Ishikawa (cell line): ENCODE results near the gene SPOCK1.

ENCODE experiments used
- CEBPB ChIP-seq: IDR thresholded peaks from 2 replicates; pipeline ENCODE4 v1.6.1; 2012
- CREB1 ChIP-seq: IDR thresholded peaks from 2 replicates; pipeline ENCODE4 v1.6.1; 2012; ENCODE audit warnings: low read depth
- EGR1 ChIP-seq: IDR thresholded peaks from 2 replicates; pipeline ENCODE4 v1.6.1; 2012
- EP300 ChIP-seq: IDR thresholded peaks from 2 replicates; pipeline ENCODE4 v1.6.1; 2012; ENCODE audit warnings: borderline replicate concordance
- FOXM1 ChIP-seq: IDR thresholded peaks from 2 replicates; pipeline ENCODE4 v1.6.1; 2012; ENCODE audit warnings: low read depth, borderline replicate concordance
- MAX ChIP-seq: IDR thresholded peaks from 2 replicates; pipeline ENCODE4 v1.6.1; 2012
- NFIC ChIP-seq: IDR thresholded peaks from 2 replicates; pipeline ENCODE4 v1.6.1; 2012
- RAD21 ChIP-seq: IDR thresholded peaks from 2 replicates; pipeline ENCODE4 v1.6.1; 2012; ENCODE audit warnings: low read depth
- REST ChIP-seq: IDR thresholded peaks from 2 replicates; pipeline ENCODE4 v1.6.1; 2012; ENCODE audit warnings: low read depth, mild to moderate bottlenecking
- TAF1 ChIP-seq: IDR thresholded peaks from 2 replicates; pipeline ENCODE4 v1.6.1; 2012; ENCODE audit warnings: low read depth, mild to moderate bottlenecking
- TCF12 ChIP-seq: IDR thresholded peaks from 2 replicates; pipeline ENCODE4 v1.6.1; 2012; ENCODE audit warnings: low read depth
- TEAD4 ChIP-seq: IDR thresholded peaks from 2 replicates; pipeline ENCODE4 v1.6.1; 2012
- USF1 ChIP-seq: IDR thresholded peaks from 2 replicates; pipeline ENCODE4 v1.6.1; 2012
- YY1 ChIP-seq: IDR thresholded peaks from 2 replicates; pipeline ENCODE4 v1.6.1; 2012; ENCODE audit warnings: low read depth
- ZBTB7A ChIP-seq: IDR thresholded peaks from 2 replicates; pipeline ENCODE4 v1.6.1; 2012; ENCODE audit warnings: low read depth

SPOCK1 gene

GRCh38 chr5:137115152-137115551 lies 384.0 kb downstream of the SPOCK1 start:
- TF ChIP-seq RAD21 (no peak), CEBPB (no peak), EGR1 (no peak), CREB1 (no peak), USF1 (no peak), FOXM1 (no peak), EP300 (no peak), TAF1 (no peak), TCF12 (no peak), REST (no peak), MAX (no peak), TEAD4 (no peak), YY1 (no peak), ZBTB7A (no peak), NFIC (no peak)

- no peak for TF ChIP-seq FOXM1
These were observed 384.6 kb downstream of the SPOCK1 start for GRCh38 chr5:137114529-137114928.

GRCh38 chr5:137113939-137114338 lies 385.2 kb downstream of the SPOCK1 start:
- TF ChIP-seq REST (no peak), FOXM1 (no peak), TEAD4 (no peak), EP300 (no peak), MAX (no peak), RAD21 (no peak), CREB1 (no peak), ZBTB7A (no peak)

GRCh38 chr5:137113161-137113560 lies 386.0 kb downstream of the SPOCK1 start:
- TF ChIP-seq MAX: no peak
- no peak for TF ChIP-seq TCF12
- TF ChIP-seq CEBPB: no peak
- TF ChIP-seq FOXM1: no peak
- no peak for TF ChIP-seq NFIC
- no peak for TF ChIP-seq CREB1
- TF ChIP-seq EP300: no peak
- TF ChIP-seq USF1: no peak
- no peak for TF ChIP-seq REST
- no peak for TF ChIP-seq TAF1

GRCh38 chr5:137105351-137106035 lies 393.6 kb downstream of the SPOCK1 start:
- TF ChIP-seq CEBPB (no peak), TCF12 (no peak), TEAD4 (no peak), YY1 (no peak), REST (no peak), USF1 (no peak), TAF1 (no peak), NFIC (no peak), MAX (no peak), FOXM1 (no peak), ZBTB7A (no peak), EP300 (no peak), RAD21 (no peak), CREB1 (no peak), EGR1 (no peak)
